ENCODE results near the gene ZNF213.
A peak's percentile ranks its signal among the peaks of the same experiment; 100 is the strongest.
"Not testable (repeated sequence)": the region's sequence is repeated elsewhere in the genome, so short reads cannot be mapped to it uniquely, and the experiment has no call there.

ZNF213 gene

DNA sequence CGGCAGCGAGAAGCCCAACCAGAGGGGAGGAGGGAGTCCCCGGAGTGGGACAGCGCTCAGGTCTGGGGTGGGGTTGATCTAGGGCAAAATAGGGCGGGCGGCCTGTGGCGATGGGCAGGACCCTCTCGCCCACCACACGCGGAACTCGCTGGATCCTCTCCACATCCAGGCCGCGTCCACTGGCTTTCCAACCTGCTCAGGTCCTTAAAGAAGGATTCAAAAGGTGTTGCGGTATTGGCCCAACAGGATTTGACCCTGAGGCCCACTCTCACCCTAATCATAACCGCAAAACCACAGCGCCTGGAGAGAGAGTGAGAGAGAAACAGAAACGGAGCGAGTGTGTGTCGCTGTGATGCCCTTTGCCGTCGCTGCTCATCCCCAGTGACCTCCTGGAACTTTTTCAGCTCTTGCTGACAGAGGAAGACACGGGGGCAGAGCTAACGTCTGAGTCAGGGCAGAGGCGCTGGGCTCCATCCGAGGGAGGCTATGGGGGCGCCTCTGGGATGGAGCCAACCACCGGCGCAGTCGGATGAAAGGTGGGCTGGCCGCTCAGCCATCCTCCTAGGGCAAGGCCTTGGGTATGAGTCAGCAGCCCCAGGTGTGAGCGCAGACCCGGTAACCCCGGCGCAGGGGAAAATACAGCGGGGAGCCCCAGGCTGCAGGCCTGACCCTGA is 36.5 kb downstream of the ZNF213 start:
- peak; percentile 23 for DNase-seq

DNA sequence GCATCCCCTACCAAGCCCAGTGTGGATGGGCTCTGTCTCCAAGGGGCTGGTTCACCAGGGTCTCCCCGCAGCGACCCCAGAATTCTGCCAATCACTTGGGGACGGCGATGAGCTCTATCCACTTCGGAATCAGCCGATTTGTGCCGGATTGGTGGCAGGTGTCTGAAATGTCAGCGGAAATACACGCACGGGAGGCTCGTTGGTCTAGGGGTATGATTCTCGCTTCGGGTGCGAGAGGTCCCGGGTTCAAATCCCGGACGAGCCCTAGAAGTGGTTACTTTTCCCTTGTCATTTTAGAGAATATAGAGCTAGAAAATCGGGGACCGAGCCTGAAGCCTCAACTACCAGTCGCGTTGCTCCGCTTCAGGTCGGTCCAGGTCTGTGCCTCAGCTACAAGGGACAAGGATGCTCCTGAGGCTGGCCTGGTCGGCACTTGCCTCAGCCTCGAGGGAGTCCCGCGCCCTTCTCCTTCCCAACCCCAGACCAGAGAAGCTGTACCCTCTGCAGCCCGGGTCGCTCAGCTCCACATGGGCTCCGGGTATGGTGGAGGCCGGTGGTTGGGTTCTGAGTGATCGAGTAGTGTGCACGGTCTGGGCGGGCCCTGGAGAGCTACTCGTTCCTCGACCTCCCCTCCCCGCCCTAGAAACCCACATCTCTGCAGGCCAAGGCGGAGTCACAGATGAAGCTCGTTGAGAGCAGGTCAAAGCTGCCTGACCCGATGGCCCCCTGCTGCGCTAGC is 37.2 kb downstream of the ZNF213 start:
- DNase-seq: peak; percentile 27

DNA sequence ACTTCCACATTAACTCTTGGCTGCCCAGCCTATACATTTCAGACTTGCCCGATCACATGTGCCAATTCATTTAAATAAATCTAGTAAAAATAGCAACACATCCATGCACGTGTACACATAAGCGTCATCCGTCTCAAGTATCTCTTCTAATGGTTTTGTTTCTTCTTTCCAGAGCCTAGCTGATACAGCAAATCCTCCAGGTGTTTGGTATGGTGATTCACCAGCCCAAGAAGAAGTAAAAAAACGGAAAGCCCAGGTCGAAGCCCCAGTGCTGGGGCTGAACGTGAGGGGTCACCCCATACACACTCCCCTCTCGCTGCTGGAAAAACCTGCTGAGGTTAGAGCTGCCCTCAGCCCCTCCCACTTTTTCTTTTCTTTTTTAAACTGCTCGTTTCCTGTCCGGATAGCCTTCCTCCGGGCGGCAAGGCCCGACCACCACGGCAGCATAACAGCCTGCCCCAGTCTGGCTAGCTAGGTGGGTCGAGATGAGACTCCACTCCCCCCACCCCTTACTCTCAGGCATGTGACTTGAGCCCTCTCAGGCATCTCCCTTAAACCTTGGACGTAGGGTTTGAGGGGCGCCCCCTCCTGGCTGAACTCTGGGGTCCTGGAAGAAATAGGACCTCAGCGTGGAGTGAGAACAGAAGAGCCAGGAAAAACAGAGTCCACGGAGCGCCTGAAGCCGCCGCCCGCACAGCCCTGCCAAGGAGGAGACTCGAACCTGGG is 39.2 kb downstream of the ZNF213 start:
- DNase-seq: no peak

GRCh38 chr16:3174618-3175148 is 39.9 kb downstream of the ZNF213 start:
- DNase-seq: no peak

GRCh38 chr16:3175157-3176093 is 40.6 kb downstream of the ZNF213 start:
- no peak for DNase-seq

DNA sequence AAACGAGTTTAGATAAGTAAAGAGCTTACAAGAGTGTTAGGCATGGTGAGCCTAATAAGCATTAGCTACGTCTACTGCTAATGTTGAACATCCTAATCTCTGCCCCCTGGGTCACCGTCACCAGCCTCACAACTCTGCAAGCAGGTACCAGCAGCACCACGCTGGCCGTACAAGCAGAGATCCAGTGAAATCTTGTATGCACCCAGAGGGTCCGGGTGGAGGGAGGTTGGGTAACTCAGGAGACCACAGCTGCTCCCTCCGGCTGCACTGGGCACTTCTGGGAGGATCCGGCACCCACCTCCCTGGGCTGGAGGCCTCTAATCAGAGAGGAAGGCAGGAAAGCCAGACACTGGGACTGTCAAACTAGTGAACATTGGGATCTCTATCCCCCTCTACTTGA is 44.8 kb downstream of the ZNF213 start:
- no peak for DNase-seq

DNA sequence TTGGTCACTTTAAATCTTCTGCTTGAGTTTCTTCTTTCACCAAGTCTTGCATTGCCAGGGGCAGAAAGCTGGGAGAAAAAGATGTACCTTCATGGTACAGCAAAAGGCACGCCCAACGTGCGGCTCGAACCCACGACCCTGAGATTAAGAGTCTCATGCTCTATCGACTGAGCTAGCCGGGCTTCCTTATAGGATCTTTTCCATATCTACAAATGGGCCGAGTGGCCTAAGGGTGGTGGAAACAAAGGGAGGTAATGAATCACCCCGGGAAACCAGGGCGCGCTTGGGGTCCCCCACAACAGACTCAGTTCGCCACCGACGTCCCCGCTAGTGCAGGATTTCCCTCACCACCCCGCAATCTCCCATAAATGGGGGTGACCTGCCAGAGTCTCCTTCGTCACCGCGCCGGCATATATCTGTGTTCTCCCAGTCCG is 45.6 kb downstream of the ZNF213 start:
- DNase-seq: no peak

- not testable (repeated sequence) for DNase-seq
Observed at GRCh38 chr16:3182293-3182607, 47.4 kb downstream of the ZNF213 start.

DNA sequence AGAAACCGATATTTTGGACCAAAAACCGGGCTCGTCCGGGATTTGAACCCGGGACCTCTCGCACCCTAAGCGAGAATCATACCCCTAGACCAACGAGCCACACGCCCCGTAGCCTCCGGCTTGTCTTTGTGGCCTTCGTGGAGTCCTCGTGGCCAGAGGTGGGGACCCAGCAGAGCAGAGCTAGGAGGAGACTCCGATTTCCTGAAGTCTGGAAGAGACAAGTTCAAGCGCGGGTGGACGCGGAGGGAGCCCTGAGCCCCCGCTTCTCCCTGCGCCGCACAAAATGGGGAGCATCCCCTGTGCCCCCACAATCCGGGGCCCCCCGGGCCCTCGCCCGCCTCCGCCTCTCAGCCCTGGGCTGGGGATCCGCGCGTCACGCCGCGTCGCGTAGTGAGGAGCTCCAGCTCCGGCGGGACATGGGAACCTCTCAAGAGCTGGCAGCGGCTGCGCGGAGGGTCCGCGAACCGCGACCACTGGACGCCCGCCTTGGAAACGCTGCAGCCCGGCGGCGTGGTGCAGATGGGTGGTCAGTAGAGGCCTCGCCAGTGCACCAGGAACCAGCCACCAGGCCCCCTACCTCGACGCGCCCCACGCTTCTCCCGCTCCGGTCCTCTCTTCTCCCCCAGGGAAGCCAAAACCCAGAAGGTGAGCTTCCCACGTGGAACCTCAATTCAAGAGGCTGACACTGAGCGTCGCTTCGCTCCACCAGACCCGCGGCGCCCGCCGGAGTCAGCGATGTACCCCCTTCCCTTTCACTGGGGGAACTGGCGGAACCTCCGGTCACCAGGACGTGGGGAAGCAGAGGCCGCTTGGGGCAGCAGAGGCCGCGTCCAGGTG is 48.0 kb downstream of the ZNF213 start:
- DNase-seq: peak; percentile 46

DNA sequence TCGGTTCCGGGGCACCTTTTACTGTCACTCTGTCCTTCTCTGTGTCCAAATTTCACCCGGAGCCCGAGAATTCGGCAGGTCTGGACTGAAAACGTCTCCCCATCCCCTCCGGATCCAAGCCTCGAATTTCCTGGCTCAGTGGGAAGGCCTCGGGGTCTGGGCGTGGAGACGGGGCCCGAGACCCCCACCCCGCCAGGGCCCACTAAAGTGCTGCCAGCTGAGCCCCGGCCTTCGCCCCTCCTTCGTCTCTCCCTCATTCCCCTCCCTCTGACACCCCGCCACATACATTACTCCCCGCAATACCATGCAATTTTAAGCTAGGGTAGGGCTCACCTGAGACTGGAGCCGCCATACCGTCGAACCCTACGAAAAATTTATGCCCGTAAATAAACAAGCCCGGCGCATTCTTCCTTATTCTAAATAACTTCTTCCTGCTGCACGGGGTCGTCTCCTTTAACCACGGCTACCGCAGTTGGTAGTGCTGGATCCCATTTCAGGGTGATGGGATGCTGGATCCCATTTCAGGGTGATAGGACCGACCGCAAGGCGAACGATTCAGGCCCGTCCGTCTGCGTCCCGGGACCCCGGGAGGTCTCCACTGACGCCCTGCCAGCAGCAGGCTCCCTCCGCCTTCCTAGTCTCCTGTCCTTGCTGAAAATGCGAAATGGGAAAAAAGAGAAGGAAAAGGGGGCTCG is 48.8 kb downstream of the ZNF213 start:
- DNase-seq: no peak

DNA sequence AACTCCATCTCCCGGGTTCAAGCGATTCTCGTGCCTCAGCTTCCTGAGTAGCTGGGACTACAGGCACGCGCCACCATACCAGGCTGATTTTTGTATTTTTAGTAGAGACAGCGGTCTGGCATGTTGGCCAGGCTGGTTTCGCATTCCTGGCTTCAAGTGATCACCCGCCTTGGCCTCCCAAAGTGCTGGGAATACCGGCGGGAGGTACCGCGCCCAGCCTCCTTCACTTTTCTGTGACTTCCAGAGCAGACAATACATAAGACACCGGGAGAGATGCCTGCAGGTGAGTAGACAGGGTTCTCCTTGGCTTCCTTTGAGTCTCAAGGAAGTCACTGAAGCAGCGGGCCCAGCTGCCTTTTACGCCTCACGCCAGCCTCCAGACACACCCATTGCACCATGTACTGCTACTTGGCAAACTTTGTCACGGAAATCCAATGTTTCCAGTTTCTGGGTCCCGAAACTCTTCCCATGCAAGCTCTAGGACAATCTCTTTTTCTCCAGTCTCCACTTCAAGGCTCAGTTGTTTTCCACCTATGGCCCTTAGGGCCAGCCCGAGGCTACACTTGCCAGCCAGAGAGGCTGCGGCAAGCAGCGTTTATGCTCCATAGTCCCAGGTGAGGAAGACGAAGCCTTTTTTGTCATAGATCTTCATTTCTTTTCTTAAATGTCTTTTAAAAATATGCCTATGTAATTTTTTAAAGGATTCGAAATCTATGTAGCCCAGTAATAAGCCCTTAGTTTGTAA is 52.3 kb downstream of the ZNF213 start:
- DNase-seq: no peak

DNA sequence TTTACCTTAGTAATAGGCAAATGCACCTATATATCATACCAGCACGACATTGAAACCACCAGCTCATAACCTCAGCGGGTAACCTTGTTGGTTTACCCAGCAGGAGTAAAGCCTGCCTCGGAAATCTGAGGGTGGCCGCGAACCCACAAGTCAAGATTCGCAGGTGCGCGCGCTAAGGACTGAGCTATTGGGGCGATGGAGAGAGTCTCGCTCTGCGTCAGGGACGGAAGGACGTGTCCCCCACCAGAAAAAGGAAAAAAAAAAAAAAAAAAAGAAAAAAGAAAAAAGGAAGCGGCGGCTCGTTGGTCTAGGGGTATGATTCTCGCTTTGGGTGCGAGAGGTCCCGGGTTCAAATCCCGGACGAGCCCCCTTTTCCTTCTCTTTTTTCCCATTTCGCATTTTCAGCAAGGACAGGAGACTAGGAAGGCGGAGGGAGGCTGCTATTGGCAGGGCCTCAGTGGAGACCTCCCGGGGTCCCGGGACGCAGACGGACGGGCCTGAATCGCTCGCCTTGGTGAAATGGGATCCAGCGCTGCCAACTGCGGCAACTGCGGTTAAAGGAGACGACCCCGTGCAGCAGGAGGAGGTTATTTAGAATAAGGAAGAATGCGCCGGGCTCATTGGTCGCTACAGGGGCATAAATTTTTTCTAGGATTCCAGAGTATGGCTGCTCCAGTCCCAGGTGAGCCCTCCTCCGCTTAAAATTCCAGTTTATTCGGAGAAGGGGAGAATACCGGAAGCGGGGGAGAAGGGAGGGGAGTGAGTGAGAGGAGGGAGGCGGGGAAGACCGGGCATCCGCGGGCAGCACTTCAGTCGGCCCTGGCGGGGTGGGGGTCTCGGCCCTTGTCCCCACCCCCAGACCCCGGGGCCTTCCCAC is 53.2 kb downstream of the ZNF213 start, which contains the start of gene OR1F1:
OR1F1 (plus strand) TSS at position 407 of the 877 bp plus-strand sequence.
- DNase-seq: peak; percentile 52

- no peak for DNase-seq
Observed at GRCh38 chr16:3188675-3188924, 53.8 kb downstream of the ZNF213 start.

DNA sequence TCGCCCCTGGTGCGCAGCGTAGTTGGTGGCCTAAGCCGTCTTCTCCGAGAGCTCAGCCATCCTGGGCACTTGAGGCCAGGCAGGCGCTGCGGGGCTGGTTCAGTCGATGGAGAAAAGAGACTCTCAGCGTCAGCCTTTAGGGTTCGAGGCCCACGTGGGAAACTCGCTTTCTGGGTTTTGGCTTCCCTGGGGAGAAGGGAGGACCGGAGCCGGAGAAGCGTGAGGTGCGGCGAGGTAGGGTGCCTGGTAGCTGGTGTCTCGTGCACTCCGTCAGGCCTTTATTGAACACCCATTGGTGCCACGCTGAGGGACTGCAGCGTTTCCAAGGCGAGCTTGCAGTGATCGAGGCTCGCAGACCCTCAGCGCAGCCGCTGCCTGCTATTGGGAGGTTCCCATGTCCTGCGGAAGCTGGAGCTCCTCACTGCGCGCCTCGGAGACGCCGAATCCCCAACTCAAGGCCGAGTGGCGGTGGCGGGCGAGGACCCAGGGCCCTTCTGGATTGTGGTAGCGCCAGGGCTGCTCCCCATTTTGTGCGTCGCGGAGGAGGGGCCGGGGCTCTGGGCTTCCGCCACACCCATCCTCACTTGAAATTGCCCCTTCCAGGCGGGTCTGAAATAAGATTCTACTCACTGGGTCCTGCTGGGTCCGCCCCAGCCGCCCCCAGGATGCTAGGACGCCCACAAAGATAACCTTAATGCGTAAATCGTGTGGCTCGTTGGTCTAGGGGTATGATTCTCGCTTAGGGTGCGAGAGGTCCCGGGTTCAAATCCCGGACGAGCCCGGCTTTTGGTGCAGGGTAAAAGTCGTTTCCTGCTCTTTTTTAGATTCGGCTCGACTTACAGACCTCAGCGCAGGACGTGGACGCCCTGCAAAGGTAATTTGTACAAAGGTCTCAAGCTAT is 54.3 kb downstream of the ZNF213 start:
- DNase-seq: no peak

- no peak for DNase-seq
Observed at GRCh38 chr16:3189869-3190268, 55.0 kb downstream of the ZNF213 start.

DNA sequence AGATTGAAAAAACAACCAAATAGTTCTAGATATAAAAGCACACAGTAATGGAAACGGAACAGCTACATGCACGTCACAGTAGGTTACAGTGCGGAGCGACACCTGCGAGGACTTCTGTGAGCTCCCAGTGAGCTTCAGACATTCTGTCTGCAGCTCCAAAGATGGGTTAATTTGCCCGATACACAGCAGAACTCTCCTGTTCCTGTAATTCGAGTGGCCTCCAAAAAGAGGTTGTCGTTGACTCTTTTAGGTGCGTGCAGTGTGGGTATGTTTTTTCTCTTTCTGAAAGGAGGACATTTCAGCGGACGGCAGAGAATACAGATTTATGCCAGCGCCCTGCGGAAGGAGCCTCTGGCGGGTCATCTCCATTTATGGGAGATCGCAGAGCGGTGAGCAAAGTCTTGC is 56.1 kb downstream of the ZNF213 start:
- DNase-seq: no peak

Data from CD4-positive, alpha-beta T cell treated with Interferon gamma for 1 hour (primary cell).